Lower leg skin (tissue), 4 donors: ENCODE data around the gene TMEM217. TPM values are rescaled to one million over a fixed set of nuclear protein-coding genes. Genes with fewer than 3 reads are reported as not detected.

ENCODE experiments used
- DNase-seq, 2 donors: peaks; one replicate each; pipeline ENCODE4 v3.0.0-alpha.2; 2019; ENCODE audit warnings: low spot score in 2 of 2
- H3K4me3 ChIP-seq: fragments of 200-600 bp; sonication (generic); 2 replicates; pipeline ENCODE4 v1.5.1; 2017; ENCODE audit warnings: mild to moderate bottlenecking, low read depth; ENCODE audit not compliant: poor library complexity, severe bottlenecking
- CTCF ChIP-seq, 3 donors: fragments of 450-650 bp; IDR thresholded peaks; one replicate each; pipeline ENCODE4 v1.5.1; 2016; ENCODE audit warnings: antibody characterized with exemption in 3 of 3, mild to moderate bottlenecking in 3 of 3, moderate library complexity in 2 of 3
- POLR2A ChIP-seq, 2 donors: fragments of 450-650 bp; IDR thresholded peaks; one replicate each; pipeline ENCODE4 v1.6.1; 2016 to 2017; ENCODE audit warnings: antibody characterized with exemption in 2 of 2, mild to moderate bottlenecking in 1 of 2, moderate library complexity in 1 of 2
- WGBS, 2 donors: methylation state at CpG; one replicate each; pipeline ENCODE4 v1.1.5; 2018; 5-methylcytosine and 5-hydroxymethylcytosine counted together
- intact Hi-C: fragments of 100-400 bp; cut with DNase I; formaldehyde crosslinking; loops from one replicate; pipeline ENCODE4 v1.15.0; 2023; ENCODE audit warnings: low total_unique reads
- total RNA-seq, 4 donors: library from RNA; depleted of rRNA; stranded (reverse); fragments of >200 nt; gene quantifications; one replicate each; pipeline ENCODE4 v1.1.0, GENCODE V29; 2016

TMEM217 gene
- total RNA-seq, 4 donors from 2014 or later = 0.46 to 2.3 (median 1.0) TPM

- WGBS, 2 donors = 65 to 70% methylated on average over 4 of the region's 4 CpGs
- intact Hi-C loops = no loop called here
- no peak overlapping the region for H3K4me3 ChIP-seq
- TF ChIP-seq CTCF (IDR thresholded peaks at IDR 0.05) = no peak
- TF ChIP-seq POLR2A (IDR thresholded peaks at IDR 0.05) = no peak
- DNase-seq = no peak
Measured at GRCh38 chr6:37251211-37251780, 6.6 kb downstream of the TMEM217 start.

DNA sequence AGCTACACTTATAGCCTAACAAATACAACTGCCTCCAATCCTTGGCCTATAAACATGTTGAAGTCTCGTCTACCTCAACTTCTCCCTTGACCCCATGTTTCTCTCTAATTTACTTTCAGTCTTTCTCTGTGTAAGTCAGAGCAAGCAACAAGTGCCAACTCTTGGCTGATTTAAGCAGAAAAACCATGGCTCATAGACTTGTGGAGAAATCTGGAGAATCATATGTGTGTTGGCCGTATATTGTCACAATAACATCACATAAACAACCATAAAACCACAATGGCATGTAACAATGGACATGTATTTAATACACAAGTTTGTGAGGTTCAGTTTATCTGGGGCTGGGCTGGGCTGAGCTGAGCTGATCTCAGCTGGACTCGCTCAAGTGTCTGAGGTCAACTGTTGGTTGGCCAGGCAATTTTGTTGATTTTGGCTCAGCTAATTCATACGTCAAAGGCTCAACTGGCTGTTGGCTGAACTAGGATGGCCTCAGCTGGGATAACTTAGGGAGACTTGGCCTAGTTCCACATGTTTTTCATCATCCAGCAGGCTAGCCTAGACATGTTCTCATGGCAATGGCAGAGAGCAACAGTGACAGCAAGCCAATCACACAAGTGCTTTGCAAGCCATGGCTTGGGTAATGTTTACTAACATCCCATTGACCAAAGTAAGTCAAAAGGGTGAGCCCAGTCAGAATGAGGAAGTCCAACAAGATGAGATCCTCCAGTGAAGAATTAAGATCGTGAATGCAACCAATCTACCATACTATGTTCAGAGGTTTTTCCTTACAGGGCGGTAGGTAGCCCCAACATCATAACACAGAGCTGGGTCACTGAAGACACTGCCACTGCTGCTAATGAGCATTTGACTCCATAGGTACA, 13.3 kb downstream of the TMEM217 start:
- intact Hi-C loops = no loop called here
- 40 to 49% methylated on average over 6 of the region's 6 CpGs for WGBS, 2 donors
- no peak overlapping the region for H3K4me3 ChIP-seq
- TF ChIP-seq POLR2A (IDR thresholded peaks at IDR 0.05) (no peak), CTCF (IDR thresholded peaks at IDR 0.05) (no peak)
- peak; percentile 92 to 93 for DNase-seq

- no peak for DNase-seq
- H3K4me3 ChIP-seq = no peak overlapping the region
- intact Hi-C loops = no loop called here
- 58 to 71% methylated on average over 3 of the region's 3 CpGs for WGBS, 2 donors
- TF ChIP-seq CTCF (IDR thresholded peaks at IDR 0.05) = no peak
- no peak for TF ChIP-seq POLR2A (IDR thresholded peaks at IDR 0.05)
Measured at GRCh38 chr6:37243816-37244370, 14.1 kb downstream of the TMEM217 start.

GRCh38 chr6:37243131-37243815, 14.7 kb downstream of the TMEM217 start:
- TF ChIP-seq CTCF (IDR thresholded peaks at IDR 0.05) (no peak), POLR2A (IDR thresholded peaks at IDR 0.05) (no peak)
- intact Hi-C loops = no loop called here
- DNase-seq = no peak
- WGBS, 2 donors = 91 to 93% methylated on average over 8 of the region's 8 CpGs
- H3K4me3 ChIP-seq = no peak overlapping the region

GRCh38 chr6:37242429-37243052, 15.4 kb downstream of the TMEM217 start:
- no peak overlapping the region for H3K4me3 ChIP-seq
- intact Hi-C loops = no loop called here
- WGBS, 2 donors = 61 to 88% methylated on average over 1 of the region's 1 CpG
- no peak for TF ChIP-seq CTCF (IDR thresholded peaks at IDR 0.05)
- TF ChIP-seq POLR2A (IDR thresholded peaks at IDR 0.05) = no peak
- DNase-seq = peak in 1 of 2 donors; percentile 61
